ENCODE measurements around the gene SLC7A14.

The SLC7A14 gene

DNA sequence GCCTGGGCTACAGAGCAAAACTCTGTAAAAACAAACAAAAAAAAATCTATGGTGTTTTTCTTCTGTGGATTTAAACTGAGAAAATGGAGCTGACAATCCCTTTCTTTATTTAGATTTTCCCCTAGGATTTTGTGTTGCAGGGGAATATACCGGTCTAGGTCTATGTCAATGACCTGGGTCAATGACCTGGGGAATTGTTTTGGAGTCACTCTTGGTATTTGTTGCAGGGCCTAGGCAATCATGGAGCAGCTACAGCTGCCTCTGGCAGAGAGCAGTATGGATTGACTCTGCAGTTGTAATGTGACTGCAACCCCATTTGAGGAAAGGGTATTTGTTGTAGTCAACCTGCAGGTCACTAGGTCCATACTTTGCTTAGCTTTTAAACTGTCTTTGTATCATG is 37.6 kb upstream of the SLC7A14 start:
- Histone ChIP-seq H3K27me3 (ENCODE audit: insufficient read depth, low read length, poor library complexity, severe bottlenecking) (no peaks in the 10 kb centered on the region), H3K4me3 (ENCODE audit: low read length, poor library complexity, severe bottlenecking) (no peak overlapping the region), H2AFZ (ENCODE audit: low read length) (no peak overlapping the region), H3F3A (ENCODE audit: low read depth) (no peaks in the 10 kb centered on the region), H4K20me1 (ENCODE audit: insufficient read depth, low read length, poor library complexity, severe bottlenecking) (no peaks in the 10 kb centered on the region), H3K9me2 (replicated peaks; ENCODE audit: low read depth, low read length) (no peaks in the 10 kb centered on the region), H3K9me3 (ENCODE audit: insufficient read depth, low read depth, low read length) (no peaks in the 10 kb centered on the region), H3K9ac (ENCODE audit: low read depth, low read length, poor library complexity, severe bottlenecking) (no peak overlapping the region), H3K79me2 (ENCODE audit: insufficient read depth, low read length) (no peaks in the 10 kb centered on the region), H3K4me1 (ENCODE audit: insufficient read depth, low read length, poor library complexity, severe bottlenecking) (no peaks in the 10 kb centered on the region), H3K36me3 (ENCODE audit: insufficient read depth, low read length) (no peaks in the 10 kb centered on the region), H3K4me2 (ENCODE audit: low read depth, low read length, poor library complexity, severe bottlenecking) (no peak overlapping the region)
- TF ChIP-seq, protein P1, sequence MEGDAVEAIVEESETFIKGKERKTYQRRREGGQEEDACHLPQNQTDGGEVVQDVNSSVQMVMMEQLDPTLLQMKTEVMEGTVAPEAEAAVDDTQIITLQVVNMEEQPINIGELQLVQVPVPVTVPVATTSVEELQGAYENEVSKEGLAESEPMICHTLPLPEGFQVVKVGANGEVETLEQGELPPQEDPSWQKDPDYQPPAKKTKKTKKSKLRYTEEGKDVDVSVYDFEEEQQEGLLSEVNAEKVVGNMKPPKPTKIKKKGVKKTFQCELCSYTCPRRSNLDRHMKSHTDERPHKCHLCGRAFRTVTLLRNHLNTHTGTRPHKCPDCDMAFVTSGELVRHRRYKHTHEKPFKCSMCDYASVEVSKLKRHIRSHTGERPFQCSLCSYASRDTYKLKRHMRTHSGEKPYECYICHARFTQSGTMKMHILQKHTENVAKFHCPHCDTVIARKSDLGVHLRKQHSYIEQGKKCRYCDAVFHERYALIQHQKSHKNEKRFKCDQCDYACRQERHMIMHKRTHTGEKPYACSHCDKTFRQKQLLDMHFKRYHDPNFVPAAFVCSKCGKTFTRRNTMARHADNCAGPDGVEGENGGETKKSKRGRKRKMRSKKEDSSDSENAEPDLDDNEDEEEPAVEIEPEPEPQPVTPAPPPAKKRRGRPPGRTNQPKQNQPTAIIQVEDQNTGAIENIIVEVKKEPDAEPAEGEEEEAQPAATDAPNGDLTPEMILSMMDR (conservative IDR thresholded peaks at IDR 0.05; ENCODE audit: low read length): no peak
- TF ChIP-seq EZH2phosphoT487 (IDR thresholded peaks at IDR 0.05; ENCODE audit: borderline replicate concordance): no peak

DNA sequence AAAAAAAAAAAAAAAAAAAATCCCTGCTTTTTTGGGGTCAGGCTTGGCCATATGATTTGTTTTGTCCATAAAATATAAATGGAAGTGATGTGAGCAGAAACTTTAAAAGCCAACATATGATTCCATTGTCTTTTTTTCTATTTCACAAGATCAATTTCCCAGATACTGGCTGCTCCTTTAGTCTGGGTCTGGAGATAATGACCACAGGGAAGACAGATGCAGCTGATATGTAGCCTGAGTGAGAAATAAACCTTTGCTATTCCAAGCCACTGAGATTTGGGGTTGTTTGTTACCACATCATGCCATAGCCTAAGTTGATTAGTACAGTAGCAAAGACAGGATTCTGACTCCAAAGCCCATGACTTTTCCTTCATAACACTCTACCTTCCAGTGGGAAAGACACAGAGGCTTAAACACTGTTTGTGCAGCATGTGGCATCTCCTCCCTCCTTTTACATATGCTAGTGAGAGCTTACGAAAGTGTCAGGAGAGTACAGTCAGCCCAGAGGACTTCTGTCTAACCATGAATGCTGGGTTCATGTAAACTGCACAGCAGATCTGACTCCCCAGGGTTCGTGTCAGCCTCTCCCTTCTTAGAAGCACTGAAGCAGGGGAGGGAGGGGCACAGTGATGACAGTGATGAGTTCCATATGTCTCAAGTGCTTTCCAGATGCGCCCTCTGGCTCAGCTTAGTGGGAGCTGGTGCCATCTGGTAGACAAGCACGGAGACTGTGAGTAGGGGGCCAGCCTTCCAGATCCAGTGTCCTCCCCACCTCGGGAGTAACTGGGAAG is 36.7 kb upstream of the SLC7A14 start:
- Histone ChIP-seq H3K79me2 (ENCODE audit: insufficient read depth, low read length) (no peaks in the 10 kb centered on the region), H3K9me2 (replicated peaks; ENCODE audit: low read depth, low read length) (no peaks in the 10 kb centered on the region), H3K4me3 (ENCODE audit: low read length, poor library complexity, severe bottlenecking) (no peak overlapping the region), H3K36me3 (ENCODE audit: insufficient read depth, low read length) (no peaks in the 10 kb centered on the region), H4K20me1 (ENCODE audit: insufficient read depth, low read length, poor library complexity, severe bottlenecking) (no peaks in the 10 kb centered on the region), H3K27me3 (ENCODE audit: insufficient read depth, low read length, poor library complexity, severe bottlenecking) (no peaks in the 10 kb centered on the region), H2AFZ (ENCODE audit: low read length) (no peak overlapping the region), H3K9ac (ENCODE audit: low read depth, low read length, poor library complexity, severe bottlenecking) (no peak overlapping the region), H3F3A (ENCODE audit: low read depth) (no peaks in the 10 kb centered on the region), H3K4me1 (ENCODE audit: insufficient read depth, low read length, poor library complexity, severe bottlenecking) (no peaks in the 10 kb centered on the region), H3K9me3 (ENCODE audit: insufficient read depth, low read depth, low read length) (no peaks in the 10 kb centered on the region), H3K4me2 (ENCODE audit: low read depth, low read length, poor library complexity, severe bottlenecking) (no peak overlapping the region)
- TF ChIP-seq EZH2phosphoT487 (IDR thresholded peaks at IDR 0.05; ENCODE audit: borderline replicate concordance): no peak
- TF ChIP-seq, protein P1 (conservative IDR thresholded peaks at IDR 0.05; ENCODE audit: low read length): no peak

DNA sequence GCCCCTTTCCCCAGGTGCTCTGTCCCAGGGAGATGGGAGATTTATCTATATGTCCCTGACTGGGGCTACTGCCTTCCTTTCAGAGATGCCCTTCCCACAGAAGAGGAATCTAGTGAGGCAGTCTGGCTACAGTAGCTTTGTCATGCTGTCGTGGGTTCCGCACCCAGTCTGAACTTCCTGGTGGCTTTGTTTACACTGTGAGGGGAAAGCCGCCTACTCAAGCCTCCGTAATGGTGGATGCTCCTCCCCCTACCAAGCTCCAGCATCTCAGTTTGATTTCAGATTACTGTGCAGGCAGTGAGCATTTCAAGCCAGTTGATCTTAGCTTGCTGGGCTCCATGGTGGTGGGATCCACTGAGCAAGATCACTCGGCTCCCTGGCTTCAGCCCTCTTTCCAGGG is 35.4 kb upstream of the SLC7A14 start:
- no peak overlapping the region for H3K4me3 ChIP-seq (ENCODE audit: low read length, poor library complexity, severe bottlenecking)
- H3K4me2 ChIP-seq (ENCODE audit: low read depth, low read length, poor library complexity, severe bottlenecking): no peak overlapping the region
- no peaks in the 10 kb centered on the region for H4K20me1 ChIP-seq (ENCODE audit: insufficient read depth, low read length, poor library complexity, severe bottlenecking)
- no peaks in the 10 kb centered on the region for H3K9me2 ChIP-seq (replicated peaks; ENCODE audit: low read depth, low read length)
- no peaks in the 10 kb centered on the region for H3K4me1 ChIP-seq (ENCODE audit: insufficient read depth, low read length, poor library complexity, severe bottlenecking)
- no peaks in the 10 kb centered on the region for H3K36me3 ChIP-seq (ENCODE audit: insufficient read depth, low read length)
- no peak overlapping the region for H3K9ac ChIP-seq (ENCODE audit: low read depth, low read length, poor library complexity, severe bottlenecking)
- TF ChIP-seq, protein P1 (conservative IDR thresholded peaks at IDR 0.05; ENCODE audit: low read length): no peak
- no peak for TF ChIP-seq EZH2phosphoT487 (IDR thresholded peaks at IDR 0.05; ENCODE audit: borderline replicate concordance)
- H3K79me2 ChIP-seq (ENCODE audit: insufficient read depth, low read length): no peaks in the 10 kb centered on the region
- H3F3A ChIP-seq (ENCODE audit: low read depth): no peaks in the 10 kb centered on the region
- no peaks in the 10 kb centered on the region for H3K9me3 ChIP-seq (ENCODE audit: insufficient read depth, low read depth, low read length)
- no peaks in the 10 kb centered on the region for H3K27me3 ChIP-seq (ENCODE audit: insufficient read depth, low read length, poor library complexity, severe bottlenecking)
- no peak overlapping the region for H2AFZ ChIP-seq (ENCODE audit: low read length)
